Mesendoderm (in vitro differentiated cells): ENCODE data around the gene ALDOB.

Experiments used
- DNase-seq: peaks from one replicate; pipeline ENCODE4 v3.0.0; 2013
- H2AK5ac ChIP-seq: 2 replicates; pipeline ENCODE4 v1.6.1; 2013; ENCODE audit warnings: low read length, inconsistent platforms
- H2BK120ac ChIP-seq: 2 replicates; pipeline ENCODE4 v1.6.1; 2013; ENCODE audit warnings: low read depth, mild to moderate bottlenecking, low read length, moderate library complexity, mixed read lengths
- H2BK15ac ChIP-seq: replicated peaks from 2 replicates; pipeline ENCODE4 v1.6.1; 2013; ENCODE audit warnings: low read depth, mild to moderate bottlenecking, moderate library complexity
- H2BK5ac ChIP-seq: 2 replicates; pipeline ENCODE4 v1.6.1; 2013; ENCODE audit warnings: low read length, inconsistent platforms
- H3K18ac ChIP-seq: 2 replicates; pipeline ENCODE4 v1.6.1; 2013; ENCODE audit warnings: mild to moderate bottlenecking, low read length, mixed read lengths
- H3K23ac ChIP-seq: one replicate; pipeline ENCODE4 v1.6.1; 2013; ENCODE audit warnings: low read length
- H3K27ac ChIP-seq: 2 replicates; pipeline ENCODE4 v1.5.1; 2013; ENCODE audit warnings: low read depth, mild to moderate bottlenecking, inconsistent platforms, low read length, moderate library complexity
- H3K27me3 ChIP-seq: 2 replicates; pipeline ENCODE4 v1.6.1; 2013; ENCODE audit warnings: low read length, control low read depth, mild to moderate bottlenecking, inconsistent platforms; ENCODE audit not compliant: insufficient read depth, poor library complexity
- H3K36me3 ChIP-seq: 2 replicates; pipeline ENCODE4 v1.6.1; 2013; ENCODE audit warnings: low read length, inconsistent platforms; ENCODE audit not compliant: control insufficient read depth, insufficient read depth
- H3K4ac ChIP-seq: one replicate; pipeline ENCODE4 v1.6.1; 2013; ENCODE audit warnings: low read depth, mild to moderate bottlenecking, low read length, moderate library complexity
- H3K4me1 ChIP-seq: 2 replicates; pipeline ENCODE4 v1.6.1; 2013; ENCODE audit warnings: low read depth, low read length, inconsistent platforms; ENCODE audit not compliant: control insufficient read depth
- H3K4me2 ChIP-seq: 2 replicates; pipeline ENCODE4 v1.6.1; 2013; ENCODE audit warnings: low read length
- H3K4me3 ChIP-seq: 2 replicates; pipeline ENCODE4 v1.5.1; 2013; ENCODE audit warnings: mild to moderate bottlenecking, low read length
- H3K56ac ChIP-seq: one replicate; pipeline ENCODE4 v1.6.1; 2013; ENCODE audit warnings: low read length
- H3K79me1 ChIP-seq: 2 replicates; pipeline ENCODE4 v1.6.1; 2013; ENCODE audit warnings: low read length, inconsistent platforms
- H3K79me2 ChIP-seq: 2 replicates; pipeline ENCODE4 v1.6.1; 2013; ENCODE audit warnings: mild to moderate bottlenecking, low read length; ENCODE audit not compliant: control insufficient read depth, insufficient read depth
- H3K9ac ChIP-seq: 2 replicates; pipeline ENCODE4 v1.6.1; 2013; ENCODE audit warnings: low read length, inconsistent platforms
- H4K5ac ChIP-seq: one replicate; pipeline ENCODE4 v1.6.1; 2013; ENCODE audit warnings: low read length
- H4K8ac ChIP-seq: one replicate; pipeline ENCODE4 v1.6.1; 2013; ENCODE audit warnings: low read depth, mild to moderate bottlenecking, control low read depth, low read length, moderate library complexity
- WGBS: extraction: QIAGEN DNeasy Blood & Tissue Kit; methylation state at CpG from one replicate; pipeline ENCODE4 v1.1.7; 2013; ENCODE audit warnings: low lambda C conversion rate, missing lambda C conversion rate; ENCODE audit not compliant: insufficient coverage; ENCODE audit errors: extremely low coverage; 5-methylcytosine and 5-hydroxymethylcytosine counted together

ALDOB gene

GRCh38 chr9:101418518-101419430 is 16.8 kb downstream of the ALDOB start:
- no peak for DNase-seq
- Histone ChIP-seq H3K4me2 (no peak overlapping the region), H4K8ac (no peak overlapping the region), H4K5ac (no peak overlapping the region), H3K79me1 (no peaks in the 10 kb centered on the region), H3K36me3 (no peaks in the 10 kb centered on the region), H3K27ac (no peak overlapping the region), H3K9ac (no peak overlapping the region), H3K18ac (no peak overlapping the region), H3K4ac (no peak overlapping the region), H2BK5ac (no peak overlapping the region), H2AK5ac (no peak overlapping the region), H3K27me3 (peaks cover 2% of the 10 kb centered on the region), H3K79me2 (no peaks in the 10 kb centered on the region), H3K23ac (no peak overlapping the region), H2BK15ac (no peak overlapping the region), H3K4me1 (no peaks in the 10 kb centered on the region), H3K56ac (no peak overlapping the region), H2BK120ac (no peak overlapping the region), H3K4me3 (no peak overlapping the region)
- WGBS = no CpG with 5 or more reads among the region's 7 CpGs

GRCh38 chr9:101417977-101418376 is 17.6 kb downstream of the ALDOB start:
- Histone ChIP-seq H2BK15ac (no peak overlapping the region), H3K4me1 (no peaks in the 10 kb centered on the region), H3K36me3 (no peaks in the 10 kb centered on the region), H3K27me3 (peaks cover 2% of the 10 kb centered on the region), H3K23ac (no peak overlapping the region), H3K27ac (no peak overlapping the region), H2BK5ac (no peak overlapping the region), H2BK120ac (no peak overlapping the region), H3K4me2 (no peak overlapping the region), H3K9ac (no peak overlapping the region), H4K8ac (no peak overlapping the region), H3K4me3 (no peak overlapping the region), H3K4ac (no peak overlapping the region), H2AK5ac (no peak overlapping the region), H4K5ac (no peak overlapping the region), H3K18ac (no peak overlapping the region), H3K56ac (no peak overlapping the region), H3K79me1 (no peaks in the 10 kb centered on the region), H3K79me2 (no peaks in the 10 kb centered on the region)
- no peak for DNase-seq

GRCh38 chr9:101417389-101417788 is 18.2 kb downstream of the ALDOB start:
- Histone ChIP-seq H2AK5ac (no peak overlapping the region), H3K9ac (no peak overlapping the region), H3K23ac (no peak overlapping the region), H4K5ac (no peak overlapping the region), H3K4ac (no peak overlapping the region), H3K4me3 (no peak overlapping the region), H3K18ac (no peak overlapping the region), H3K79me1 (no peaks in the 10 kb centered on the region), H2BK5ac (no peak overlapping the region), H3K4me2 (no peak overlapping the region), H3K56ac (no peak overlapping the region), H4K8ac (no peak overlapping the region), H3K36me3 (no peaks in the 10 kb centered on the region), H2BK15ac (no peak overlapping the region), H3K79me2 (no peaks in the 10 kb centered on the region), H2BK120ac (no peak overlapping the region), H3K4me1 (no peaks in the 10 kb centered on the region), H3K27ac (no peak overlapping the region), H3K27me3 (peaks cover 2% of the 10 kb centered on the region)
- DNase-seq = no peak

GRCh38 chr9:101415578-101415977 is 20.0 kb downstream of the ALDOB start:
- Histone ChIP-seq H2BK5ac (no peak overlapping the region), H3K27me3 (peaks cover 2% of the 10 kb centered on the region), H3K4me3 (no peak overlapping the region), H3K56ac (no peak overlapping the region), H2AK5ac (no peak overlapping the region), H3K36me3 (no peaks in the 10 kb centered on the region), H3K79me1 (no peaks in the 10 kb centered on the region), H3K23ac (no peak overlapping the region), H2BK15ac (no peak overlapping the region), H4K5ac (no peak overlapping the region), H4K8ac (no peak overlapping the region), H3K4me1 (no peaks in the 10 kb centered on the region), H2BK120ac (no peak overlapping the region), H3K9ac (no peak overlapping the region), H3K18ac (no peak overlapping the region), H3K79me2 (no peaks in the 10 kb centered on the region), H3K4ac (no peak overlapping the region), H3K27ac (no peak overlapping the region), H3K4me2 (no peak overlapping the region)
- no peak for DNase-seq

- H3K79me2 ChIP-seq = no peaks in the 10 kb centered on the region
- H2BK5ac ChIP-seq = no peak overlapping the region
- no peak overlapping the region for H4K5ac ChIP-seq
- no peaks in the 10 kb centered on the region for H3K4me1 ChIP-seq
- no peak overlapping the region for H2AK5ac ChIP-seq
- H3K79me1 ChIP-seq = no peaks in the 10 kb centered on the region
- no peak overlapping the region for H3K56ac ChIP-seq
- no peak overlapping the region for H4K8ac ChIP-seq
- no peak overlapping the region for H3K23ac ChIP-seq
- no peak overlapping the region for H3K27ac ChIP-seq
- no peak overlapping the region for H3K18ac ChIP-seq
- DNase-seq = no peak
- H3K4me3 ChIP-seq = no peak overlapping the region
- H2BK15ac ChIP-seq = no peak overlapping the region
- no peak overlapping the region for H3K4me2 ChIP-seq
- H2BK120ac ChIP-seq = no peak overlapping the region
- H3K9ac ChIP-seq = no peak overlapping the region
- no peak overlapping the region for H3K4ac ChIP-seq
- H3K27me3 ChIP-seq = peaks cover 2% of the 10 kb centered on the region
- no peaks in the 10 kb centered on the region for H3K36me3 ChIP-seq
Measured at GRCh38 chr9:101414839-101415238, 20.7 kb downstream of the ALDOB start.

GRCh38 chr9:101409079-101409477 is 26.5 kb downstream of the ALDOB start:
- WGBS = no CpG with 5 or more reads among the region's 4 CpGs
- Histone ChIP-seq H3K4ac (no peak overlapping the region), H3K18ac (no peak overlapping the region), H4K8ac (no peak overlapping the region), H2BK15ac (no peak overlapping the region), H3K36me3 (peaks cover 10% of the 10 kb centered on the region), H3K4me3 (peak overlapping the region; percentile 36), H2BK120ac (no peak overlapping the region), H3K27ac (no peak overlapping the region), H3K4me2 (no peak overlapping the region), H2BK5ac (no peak overlapping the region), H3K9ac (no peak overlapping the region), H3K79me1 (no peaks in the 10 kb centered on the region), H4K5ac (no peak overlapping the region), H3K23ac (no peak overlapping the region), H2AK5ac (no peak overlapping the region), H3K79me2 (no peaks in the 10 kb centered on the region), H3K27me3 (no peaks in the 10 kb centered on the region), H3K56ac (no peak overlapping the region), H3K4me1 (no peaks in the 10 kb centered on the region)
- peak; percentile 51 for DNase-seq
